ENCODE results near the gene ATG101. TPM values are rescaled to one million over a fixed set of nuclear protein-coding genes. Genes with fewer than 3 reads are reported as not detected.

ATG101 gene
- total RNA-seq, 1 experiment from 2014 or later, result 64.9 TPM

GRCh38 chr12:52057638-52058576 lies 11.9 kb upstream of the ATG101 start:
- in situ Hi-C loops (cut with HindIII; ENCODE audit: low pct_unique_long_range_greater_than_20kb, low sequenced_read_pairs), result no loop called here

More at GRCh38 chr12:52057638-52058576, 11.9 kb upstream of the ATG101 start:
- no peaks in the 10 kb centered on the region for H3K27me3 ChIP-seq (ENCODE audit: control insufficient read depth, insufficient read depth, low read length)
- H3K4me1 ChIP-seq (ENCODE audit: control insufficient read depth, insufficient read depth, low read length), result no peaks in the 10 kb centered on the region
- DNase-seq (ENCODE audit: low read depth, low spot score), result no peak
- no peaks in the 10 kb centered on the region for H3K9me3 ChIP-seq (ENCODE audit: control insufficient read depth, insufficient read depth, low read depth, low read length)
- POLR2A ChIA-PET, result no interaction called here
- TF ChIP-seq CTCF (IDR thresholded peaks at IDR 0.05) (no peak), REST (IDR thresholded peaks at IDR 0.05; ENCODE audit: insufficient read depth in 1 of 2, low read depth in 2 of 2, low read length in 1 of 2) (no peak), TCF7L2 (IDR thresholded peaks at IDR 0.05; ENCODE audit: low read depth, low read length) (no peak), POLR2AphosphoS5 (IDR thresholded peaks at IDR 0.05; ENCODE audit: low read depth, low read length) (no peak), SIN3A (IDR thresholded peaks at IDR 0.05; ENCODE audit: borderline replicate concordance, insufficient read depth, low read depth, low read length) (no peak)
- H3K36me3 ChIP-seq (ENCODE audit: control insufficient read depth, insufficient read depth, low read length), result no peaks in the 10 kb centered on the region
- no TSS peak for BruUV-seq (replicated peaks)
- no peak overlapping the region for H3K27ac ChIP-seq (ENCODE audit: low read length)
- intact Hi-C loops (cut with micrococcal nuclease; ENCODE audit: unreplicated experiment), result no loop called here
- no peak for ATAC-seq
- no peak overlapping the region for H3K4me3 ChIP-seq (ENCODE audit: low read depth in 2 of 2, low read length in 2 of 2)
- CTCF ChIA-PET, result interaction anchor here (1.0 kb wide), 1 partner anchor 32 kb away, joined by 3 read pairs; no protein-coding TSS in a partner anchor
